HepG2 (cell line): Measurements from ENCODE around the gene RAN. TPM values are rescaled to one million over a fixed set of nuclear protein-coding genes. Genes with fewer than 3 reads are reported as not detected.

Source experiments
- BORCS8-MEF2B ChIP-seq: sonication (generic); formaldehyde crosslinking; IDR thresholded peaks from 2 replicates; pipeline ENCODE4 v1.8.0; 2022; ENCODE audit warnings: mild to moderate bottlenecking, missing genetic modification reagents
- KAT2B ChIP-seq: fragments of 150-350 bp; IDR thresholded peaks from 2 replicates; pipeline ENCODE4 v1.6.1; 2014; ENCODE audit warnings: low read depth, low read length, borderline replicate concordance
- KLF6 ChIP-seq: IDR thresholded peaks from 2 replicates; pipeline ENCODE4 v1.8.0; 2016; ENCODE audit warnings: missing biosample characterization, missing genetic modification reagents
- PAF1 ChIP-seq: IDR thresholded peaks from 2 replicates; pipeline ENCODE4 v1.6.1; 2016; ENCODE audit warnings: missing genetic modification reagents, missing compliant biosample characterization
- SOX5 ChIP-seq: IDR thresholded peaks from 2 replicates; pipeline ENCODE4 v1.6.1; 2016; ENCODE audit warnings: borderline replicate concordance
- ZNF350 ChIP-seq: sonication (generic); formaldehyde crosslinking; IDR thresholded peaks from 2 replicates; pipeline ENCODE4 v1.4.0; 2020; ENCODE audit warnings: mild to moderate bottlenecking, low read depth, missing genetic modification reagents, borderline replicate concordance
- ZNF562 ChIP-seq: sonication (generic); formaldehyde crosslinking; IDR thresholded peaks from 2 replicates; pipeline ENCODE4 v1.8.0; 2022; ENCODE audit warnings: missing genetic modification reagents, borderline replicate concordance
- ZNF747 ChIP-seq: sonication (generic); formaldehyde crosslinking; IDR thresholded peaks from 2 replicates; pipeline ENCODE4 v1.8.1; 2023; ENCODE audit warnings: missing genetic modification reagents, mild to moderate bottlenecking, borderline replicate concordance
- ZNF878 ChIP-seq: sonication (generic); formaldehyde crosslinking; IDR thresholded peaks from 2 replicates; pipeline ENCODE4 v1.8.1; 2023; ENCODE audit warnings: mild to moderate bottlenecking, missing genetic modification reagents, moderate library complexity
- polyA plus RNA-seq, 8 experiments: library from polyadenylated mRNA; depleted of rRNA in 3 of 8; stranded (reverse) in 7 of 8; unstranded in 1 of 8; fragments of >200 nt; fragmentation: Illumina TruSeq in 4 of 8; extraction: Trizol in 4 of 8; gene quantifications; 2 replicates each; pipeline versions ENCODE4 v1.2.1 to v1.2.3, GENCODE V29; 2011 to 2016; ENCODE audit warnings: low read depth in 4 of 8, missing spikeins in 1 of 8, mixed read lengths in 1 of 8; ENCODE audit not compliant: insufficient read depth in 1 of 8
- total RNA-seq, 5 experiments: library from RNA; depleted of rRNA; stranded (reverse); fragments of >200 nt; fragmentation: Illumina TruSeq; extraction: Trizol; gene quantifications; 2 replicates each; pipeline ENCODE4 v1.2.3, GENCODE V29; 2016; ENCODE audit warnings: low read depth in 1 of 5
- TF ChIP-seq, protein P1 (sequence below), 2 experiments: sonication (generic) in 1 of 2; formaldehyde crosslinking in 1 of 2; IDR thresholded peaks; 2 replicates each; pipeline versions ENCODE4 v1.4.0 to v1.6.1; 2018 to 2020; ENCODE audit warnings: missing genetic modification reagents in 2 of 2, borderline replicate concordance in 1 of 2, low read depth in 1 of 2, mild to moderate bottlenecking in 1 of 2, missing biosample characterization in 1 of 2
- TF ChIP-seq, protein P2 (sequence below): sonication (generic); formaldehyde crosslinking; conservative IDR thresholded peaks from 2 replicates; pipeline ENCODE4 v1.8.0; 2022; ENCODE audit warnings: mild to moderate bottlenecking, moderate library complexity, missing genetic modification reagents
- TF ChIP-seq, protein P3 (sequence below), 2 experiments: fragments of 450-650 bp in 1 of 2; sonication (generic) in 1 of 2; formaldehyde crosslinking in 1 of 2; IDR thresholded peaks; 2 replicates each; pipeline versions ENCODE4 v1.6.1 to v1.8.0; 2016 to 2022; ENCODE audit warnings: antibody characterized with exemption in 1 of 2, mild to moderate bottlenecking in 1 of 2, missing genetic modification reagents in 1 of 2

Gene RAN
- total and polyA plus RNA-seq, 2 of the 13 experiments (the other 11 are each of a cell fraction or from before 2014, with no cell fraction given) = 1,335 to 1,630 TPM

DNA sequence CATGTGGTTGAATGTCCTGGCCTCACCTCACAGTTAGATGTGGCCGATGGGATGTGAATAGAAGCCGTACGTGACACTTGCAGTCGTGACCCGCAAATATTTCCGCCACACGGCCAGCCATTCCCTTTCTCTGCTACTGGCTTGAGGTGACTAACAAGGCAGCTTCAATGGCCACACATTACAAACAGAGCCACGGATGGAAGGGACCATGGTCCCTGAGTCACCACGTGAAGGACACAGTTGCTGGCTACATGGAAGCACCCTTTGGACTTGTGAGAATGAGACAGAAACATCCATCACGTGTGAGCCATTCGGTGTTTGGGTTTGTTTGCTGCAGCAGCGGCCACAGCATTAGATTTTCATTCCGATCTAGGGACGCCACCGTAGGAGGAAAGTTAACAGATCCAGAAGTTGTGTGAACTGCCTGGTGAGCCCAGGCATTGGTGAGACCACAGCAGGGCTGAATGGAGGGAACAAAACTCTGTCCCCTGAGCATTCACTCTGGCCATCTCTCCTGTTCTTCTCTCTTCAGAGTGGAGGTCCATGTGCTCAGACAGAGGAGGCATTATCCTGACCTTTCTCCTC lies 48.3 kb downstream of the RAN start (continued):
- TF ChIP-seq, protein P1, sequence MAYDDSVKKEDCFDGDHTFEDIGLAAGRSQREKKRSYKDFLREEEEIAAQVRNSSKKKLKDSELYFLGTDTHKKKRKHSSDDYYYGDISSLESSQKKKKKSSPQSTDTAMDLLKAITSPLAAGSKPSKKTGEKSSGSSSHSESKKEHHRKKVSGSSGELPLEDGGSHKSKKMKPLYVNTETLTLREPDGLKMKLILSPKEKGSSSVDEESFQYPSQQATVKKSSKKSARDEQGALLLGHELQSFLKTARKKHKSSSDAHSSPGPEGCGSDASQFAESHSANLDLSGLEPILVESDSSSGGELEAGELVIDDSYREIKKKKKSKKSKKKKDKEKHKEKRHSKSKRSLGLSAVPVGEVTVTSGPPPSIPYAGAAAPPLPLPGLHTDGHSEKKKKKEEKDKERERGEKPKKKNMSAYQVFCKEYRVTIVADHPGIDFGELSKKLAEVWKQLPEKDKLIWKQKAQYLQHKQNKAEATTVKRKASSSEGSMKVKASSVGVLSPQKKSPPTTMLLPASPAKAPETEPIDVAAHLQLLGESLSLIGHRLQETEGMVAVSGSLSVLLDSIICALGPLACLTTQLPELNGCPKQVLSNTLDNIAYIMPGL (CRISPR knock-in tag; IDR thresholded peaks at IDR 0.05; ENCODE audit: borderline replicate concordance in 1 of 2, low read depth in 1 of 2) = peak; percentile 33 to 54; a peak in 1 of 4 replicates
- TF ChIP-seq PAF1 (no peak), ZNF747 (CRISPR knock-in tag) (0 out of 2 replicates have a peak, but pooled peaks have one; percentile 40), ZNF350 (CRISPR knock-in tag) (peak; percentile 49; the same call in 1 of the 2 replicates), BORCS8-MEF2B (CRISPR knock-in tag) (peak; percentile 76; the same call in 1 of the 2 replicates), KAT2B (no peak), ZNF878 (CRISPR knock-in tag) (peak; percentile 81), KLF6 (CRISPR knock-in tag) (peak; percentile 77), SOX5 (peak; percentile 90), ZNF562 (CRISPR knock-in tag) (no peak)
- TF ChIP-seq, protein P2, sequence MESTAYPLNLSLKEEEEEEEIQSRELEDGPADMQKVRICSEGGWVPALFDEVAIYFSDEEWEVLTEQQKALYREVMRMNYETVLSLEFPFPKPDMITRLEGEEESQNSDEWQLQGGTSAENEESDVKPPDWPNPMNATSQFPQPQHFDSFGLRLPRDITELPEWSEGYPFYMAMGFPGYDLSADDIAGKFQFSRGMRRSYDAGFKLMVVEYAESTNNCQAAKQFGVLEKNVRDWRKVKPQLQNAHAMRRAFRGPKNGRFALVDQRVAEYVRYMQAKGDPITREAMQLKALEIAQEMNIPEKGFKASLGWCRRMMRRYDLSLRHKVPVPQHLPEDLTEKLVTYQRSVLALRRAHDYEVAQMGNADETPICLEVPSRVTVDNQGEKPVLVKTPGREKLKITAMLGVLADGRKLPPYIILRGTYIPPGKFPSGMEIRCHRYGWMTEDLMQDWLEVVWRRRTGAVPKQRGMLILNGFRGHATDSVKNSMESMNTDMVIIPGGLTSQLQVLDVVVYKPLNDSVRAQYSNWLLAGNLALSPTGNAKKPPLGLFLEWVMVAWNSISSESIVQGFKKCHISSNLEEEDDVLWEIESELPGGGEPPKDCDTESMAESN (CRISPR knock-in tag) = 0 out of 2 replicates have a peak, but pooled peaks have one; percentile 34
- TF ChIP-seq, protein P3, sequence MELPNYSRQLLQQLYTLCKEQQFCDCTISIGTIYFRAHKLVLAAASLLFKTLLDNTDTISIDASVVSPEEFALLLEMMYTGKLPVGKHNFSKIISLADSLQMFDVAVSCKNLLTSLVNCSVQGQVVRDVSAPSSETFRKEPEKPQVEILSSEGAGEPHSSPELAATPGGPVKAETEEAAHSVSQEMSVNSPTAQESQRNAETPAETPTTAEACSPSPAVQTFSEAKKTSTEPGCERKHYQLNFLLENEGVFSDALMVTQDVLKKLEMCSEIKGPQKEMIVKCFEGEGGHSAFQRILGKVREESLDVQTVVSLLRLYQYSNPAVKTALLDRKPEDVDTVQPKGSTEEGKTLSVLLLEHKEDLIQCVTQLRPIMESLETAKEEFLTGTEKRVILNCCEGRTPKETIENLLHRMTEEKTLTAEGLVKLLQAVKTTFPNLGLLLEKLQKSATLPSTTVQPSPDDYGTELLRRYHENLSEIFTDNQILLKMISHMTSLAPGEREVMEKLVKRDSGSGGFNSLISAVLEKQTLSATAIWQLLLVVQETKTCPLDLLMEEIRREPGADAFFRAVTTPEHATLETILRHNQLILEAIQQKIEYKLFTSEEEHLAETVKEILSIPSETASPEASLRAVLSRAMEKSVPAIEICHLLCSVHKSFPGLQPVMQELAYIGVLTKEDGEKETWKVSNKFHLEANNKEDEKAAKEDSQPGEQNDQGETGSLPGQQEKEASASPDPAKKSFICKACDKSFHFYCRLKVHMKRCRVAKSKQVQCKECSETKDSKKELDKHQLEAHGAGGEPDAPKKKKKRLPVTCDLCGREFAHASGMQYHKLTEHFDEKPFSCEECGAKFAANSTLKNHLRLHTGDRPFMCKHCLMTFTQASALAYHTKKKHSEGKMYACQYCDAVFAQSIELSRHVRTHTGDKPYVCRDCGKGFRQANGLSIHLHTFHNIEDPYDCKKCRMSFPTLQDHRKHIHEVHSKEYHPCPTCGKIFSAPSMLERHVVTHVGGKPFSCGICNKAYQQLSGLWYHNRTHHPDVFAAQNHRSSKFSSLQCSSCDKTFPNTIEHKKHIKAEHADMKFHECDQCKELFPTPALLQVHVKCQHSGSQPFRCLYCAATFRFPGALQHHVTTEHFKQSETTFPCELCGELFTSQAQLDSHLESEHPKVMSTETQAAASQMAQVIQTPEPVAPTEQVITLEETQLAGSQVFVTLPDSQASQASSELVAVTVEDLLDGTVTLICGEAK (IDR thresholded peaks at IDR 0.05) = no peak
- TF ChIP-seq, protein P3 (CRISPR knock-in tag; IDR thresholded peaks at IDR 0.05) = peak; percentile 81
